GM19328 (cell line): ENCODE data around the gene AUP1.
A peak's percentile ranks its signal among the peaks of the same experiment; 100 is the strongest.

Experiments
- ATAC-seq: cut with Tn5 transposase; IDR thresholded peaks from one replicate; pipeline ENCODE4 v1.9.1; 2021; ENCODE audit warnings: mild to moderate bottlenecking, moderate library complexity; ENCODE audit not compliant: unreplicated experiment

AUP1 gene

DNA sequence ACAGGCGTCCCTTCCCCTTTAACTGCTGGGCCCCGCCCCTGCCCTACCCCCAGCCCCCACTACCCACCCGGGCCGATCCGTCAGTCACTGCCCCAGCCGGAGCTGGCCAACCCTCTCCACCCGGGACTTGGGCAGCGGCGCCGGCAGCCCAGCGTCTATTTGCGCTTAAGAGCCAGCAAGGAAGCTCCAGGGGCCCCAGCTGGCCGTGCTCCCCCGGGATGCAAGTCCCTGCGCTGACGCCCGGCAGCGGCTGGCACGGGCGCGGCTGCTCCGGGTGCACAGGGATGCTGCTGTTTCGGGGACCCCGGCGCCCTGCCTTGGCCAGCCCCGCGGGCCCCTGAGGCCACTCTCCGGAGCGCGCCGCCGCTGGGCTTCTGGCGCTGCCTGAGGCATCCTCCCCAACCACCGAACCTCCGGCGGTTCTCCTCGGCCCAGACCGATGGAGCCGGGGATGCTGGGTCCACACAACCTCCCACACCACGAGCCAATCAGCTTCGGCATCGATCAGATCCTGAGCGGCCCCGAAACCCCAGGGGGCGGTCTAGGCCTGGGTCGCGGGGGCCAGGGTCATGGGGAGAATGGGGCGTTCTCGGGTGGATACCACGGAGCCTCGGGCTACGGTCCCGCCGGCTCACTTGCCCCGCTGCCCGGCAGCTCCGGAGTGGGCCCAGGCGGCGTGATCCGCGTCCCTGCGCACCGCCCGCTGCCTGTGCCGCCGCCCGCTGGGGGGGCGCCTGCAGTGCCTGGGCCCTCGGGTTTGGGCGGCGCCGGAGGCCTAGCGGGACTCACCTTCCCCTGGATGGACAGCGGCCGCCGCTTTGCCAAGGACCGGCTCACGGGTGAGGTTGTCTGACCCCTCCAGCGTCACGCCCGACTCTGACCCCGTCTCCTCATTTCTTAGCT is 14.9 kb downstream of the AUP1 start, which contains the start of gene TLX2:
Gene TLX2 (plus strand): TSS at position 83 of the 903 bp plus-strand sequence. CDS start 357 bp downstream, at position 440.
- no peak for ATAC-seq

DNA sequence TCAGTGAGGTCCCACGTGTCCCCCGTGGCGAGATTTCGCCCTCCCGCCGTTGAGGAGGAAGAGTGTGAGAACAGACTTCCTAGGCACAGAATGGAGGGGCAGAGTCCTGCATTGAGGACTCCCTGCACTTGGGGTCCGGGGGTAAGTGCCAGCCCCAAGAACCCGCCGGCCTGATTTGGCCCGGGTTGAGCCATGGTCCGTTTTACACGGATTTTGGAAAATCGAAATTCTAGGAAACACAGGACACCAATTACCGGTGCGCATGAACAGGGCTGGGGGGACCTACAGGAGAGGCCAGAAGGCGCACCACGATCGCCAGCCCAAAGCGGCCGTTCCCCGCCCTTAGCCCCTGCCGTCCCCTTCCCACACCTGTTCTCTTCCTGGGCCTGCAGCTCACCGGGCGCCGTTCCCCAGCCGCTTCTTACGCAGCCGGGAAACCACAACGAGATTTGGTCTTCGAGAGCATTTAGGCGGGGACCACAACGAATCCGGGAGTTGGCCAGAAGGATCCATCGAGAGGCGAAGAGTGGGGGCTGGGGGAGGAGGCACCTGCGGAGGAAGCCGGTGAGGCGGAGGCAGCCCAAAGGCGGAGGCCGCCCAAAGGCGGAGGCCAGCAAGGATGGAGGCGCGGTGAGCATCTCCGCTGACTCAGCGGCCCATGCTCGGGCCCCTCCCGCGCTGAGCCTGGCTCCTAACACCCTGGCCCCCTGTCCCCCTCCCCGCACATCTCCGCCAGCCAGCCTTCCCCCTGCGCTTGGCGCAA is 15.7 kb downstream of the AUP1 start:
- ATAC-seq, result no peak

DNA sequence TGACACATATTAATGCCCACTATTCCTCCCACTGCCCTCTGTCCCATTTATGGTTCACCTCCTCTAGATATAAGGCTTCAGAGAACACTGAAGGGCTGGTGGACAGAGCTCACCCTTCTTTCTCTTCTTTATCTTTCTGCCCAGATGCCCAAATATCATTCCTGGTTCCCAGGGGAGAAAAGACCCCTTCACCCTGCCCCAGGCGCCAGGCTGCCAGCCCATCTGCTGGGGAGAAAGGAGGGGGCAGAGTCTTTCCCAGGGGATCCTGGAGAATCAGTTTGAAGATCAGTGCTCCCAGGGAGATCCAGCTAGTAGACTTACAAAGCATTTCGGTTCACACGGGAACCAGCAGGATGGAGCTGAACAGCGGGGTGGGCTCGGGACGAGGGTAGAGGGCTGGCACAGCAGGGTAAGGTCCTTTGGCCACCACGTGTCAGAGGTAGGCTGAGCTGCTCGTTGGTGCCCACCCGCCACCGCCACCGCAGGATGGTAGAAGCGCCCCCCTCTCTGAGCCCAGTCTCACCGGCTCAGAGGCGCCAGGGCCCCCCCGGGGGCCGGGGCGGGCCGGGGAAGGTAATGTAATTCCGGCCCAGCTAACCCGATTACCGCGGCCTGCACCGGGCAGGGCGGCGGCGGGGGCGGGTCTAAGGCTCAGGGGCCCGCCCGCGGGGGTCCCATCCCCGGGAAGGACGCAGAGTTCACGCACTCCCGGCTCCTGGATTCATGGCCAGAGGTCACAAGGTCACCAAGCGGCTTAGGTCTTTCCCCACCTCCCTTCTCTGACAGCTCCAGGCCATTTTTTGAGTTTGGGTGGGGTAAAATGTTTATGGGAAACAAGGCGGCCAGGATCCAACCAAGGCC is 16.5 kb downstream of the AUP1 start:
- ATAC-seq, result no peak

DNA sequence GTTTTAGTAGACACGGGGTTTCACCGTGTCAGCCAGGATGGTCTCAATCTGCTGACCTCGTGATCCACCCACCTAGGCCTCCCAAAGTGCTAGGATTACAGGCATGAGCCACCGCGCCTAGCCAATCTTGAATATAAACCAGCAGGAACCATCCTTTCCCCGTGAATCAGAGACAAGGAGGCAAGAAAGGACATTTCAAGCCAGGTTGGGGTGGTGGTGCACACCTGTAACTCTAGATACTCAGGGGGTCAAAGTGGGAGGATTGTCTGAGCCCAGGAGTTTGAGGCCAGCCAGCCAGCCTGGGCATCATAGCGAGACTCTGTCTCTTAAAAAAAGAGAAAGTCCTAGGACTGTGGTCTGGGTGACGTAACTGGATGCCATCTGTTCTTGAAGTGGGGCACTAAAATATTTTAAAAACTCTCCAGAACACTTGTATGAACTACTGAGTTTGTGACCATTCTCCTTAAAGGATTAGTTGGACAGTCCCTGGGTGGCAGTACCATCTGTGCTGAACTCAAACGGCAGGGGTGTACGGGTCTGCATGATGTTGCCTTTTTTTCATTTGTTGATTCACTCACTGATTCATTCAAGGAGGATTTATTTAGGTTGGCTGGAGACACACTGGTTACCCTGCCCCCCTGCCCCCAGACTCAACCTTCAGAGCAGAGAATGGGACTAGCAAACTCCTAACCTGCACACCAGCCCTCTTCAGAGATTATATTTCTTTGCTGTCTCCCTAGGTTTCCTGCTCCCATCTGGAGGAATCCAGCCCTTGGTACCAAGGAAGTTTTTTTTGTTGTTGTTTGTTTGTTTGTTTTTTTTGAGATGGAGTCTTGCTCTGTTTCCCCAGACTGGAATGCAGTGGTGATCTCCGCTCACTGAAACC is 18.2 kb downstream of the AUP1 start:
- ATAC-seq, result no peak

DNA sequence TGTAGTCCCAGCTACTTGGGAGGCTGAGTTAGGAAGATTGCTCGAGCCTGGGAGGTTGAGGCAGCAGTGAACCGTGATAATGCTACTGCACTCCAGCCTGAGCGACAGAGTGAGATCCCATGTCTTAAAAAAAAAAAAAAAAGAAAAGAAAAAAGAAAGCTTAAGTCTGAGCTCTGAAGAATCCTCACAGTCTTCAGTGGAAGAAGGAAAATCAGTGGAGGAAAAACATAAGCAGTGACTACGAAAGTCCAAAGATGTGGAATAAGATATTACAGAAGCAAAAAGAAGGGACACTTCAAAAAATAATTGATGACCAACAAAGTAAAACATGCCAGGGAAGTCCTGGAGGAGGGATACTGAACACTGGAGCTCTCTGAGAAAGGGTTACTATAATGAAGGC is 19.2 kb downstream of the AUP1 start:
- ATAC-seq, result no peak

DNA sequence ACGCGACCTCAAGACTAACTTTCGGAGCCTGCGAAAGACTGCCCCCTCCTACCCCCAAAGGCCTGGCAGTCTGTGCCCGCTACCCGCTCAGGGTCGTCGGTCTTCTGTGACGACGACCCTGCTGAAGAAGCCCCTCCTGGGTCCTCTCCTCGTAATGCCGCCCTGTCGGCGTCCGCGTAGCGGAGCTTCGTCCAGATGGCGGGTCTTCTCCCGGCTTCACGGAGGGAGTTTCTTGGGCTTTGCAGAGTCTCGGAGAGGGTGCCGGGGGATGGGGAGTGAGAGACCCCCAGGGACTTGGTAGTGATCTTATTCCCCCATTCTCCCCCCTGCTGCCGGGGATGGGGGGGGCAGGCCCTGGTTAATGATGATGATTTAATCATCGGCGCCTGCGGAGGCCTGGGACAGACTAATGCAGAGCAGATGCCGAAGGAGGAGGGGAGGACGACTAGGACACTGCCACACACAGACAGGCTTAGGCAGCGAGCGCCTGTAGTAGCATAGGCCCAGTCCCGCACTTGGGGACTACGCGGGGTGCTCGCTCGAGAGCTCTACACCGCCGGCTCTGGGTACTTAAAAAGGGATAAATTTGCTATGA is 21.5 kb downstream of the AUP1 start:
- peak; percentile 14 for ATAC-seq

DNA sequence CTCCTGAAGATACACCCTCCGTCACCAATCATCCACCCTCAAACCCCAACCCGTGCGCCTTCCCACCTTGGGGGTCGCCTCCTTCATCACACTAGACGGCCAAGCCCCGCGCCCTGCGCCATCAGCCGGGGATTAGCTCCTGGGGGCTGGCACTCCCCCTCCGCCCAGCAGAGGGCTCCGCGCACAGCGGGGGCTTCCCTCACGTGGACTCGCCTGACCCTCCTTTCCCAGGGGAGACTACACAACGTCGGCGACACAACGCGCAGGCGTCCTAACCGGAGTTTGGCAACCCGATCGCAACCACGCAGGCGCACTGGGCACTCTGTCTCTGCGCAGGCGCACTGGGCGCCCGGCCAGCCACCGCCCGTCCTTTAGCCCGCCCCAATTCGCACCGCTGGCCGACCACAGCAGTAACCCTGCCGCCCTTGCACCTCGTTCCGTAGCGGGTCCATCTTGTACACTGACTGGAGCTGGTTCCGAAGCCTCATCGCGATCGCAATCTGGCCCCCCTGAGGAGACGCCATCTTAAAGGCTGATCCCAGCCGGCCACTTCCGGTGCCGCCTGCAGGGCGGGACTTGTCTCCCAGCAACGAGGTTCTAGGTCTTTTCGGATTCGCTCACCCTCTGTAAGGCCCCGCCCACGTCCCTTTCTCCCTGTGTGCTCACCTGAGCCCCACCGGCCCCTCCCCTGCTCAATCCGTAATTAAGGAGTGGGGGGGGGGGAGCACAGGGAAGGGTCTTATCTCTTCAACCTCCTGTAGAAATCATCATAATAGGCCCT is 22.2 kb downstream of the AUP1 start, which contains the start of gene PCGF1:
Gene PCGF1 (minus strand): TSS at position 551 of the 781 bp plus-strand sequence. CDS start 27 bp downstream, at position 524.
- peak; percentile 80 for ATAC-seq

DNA sequence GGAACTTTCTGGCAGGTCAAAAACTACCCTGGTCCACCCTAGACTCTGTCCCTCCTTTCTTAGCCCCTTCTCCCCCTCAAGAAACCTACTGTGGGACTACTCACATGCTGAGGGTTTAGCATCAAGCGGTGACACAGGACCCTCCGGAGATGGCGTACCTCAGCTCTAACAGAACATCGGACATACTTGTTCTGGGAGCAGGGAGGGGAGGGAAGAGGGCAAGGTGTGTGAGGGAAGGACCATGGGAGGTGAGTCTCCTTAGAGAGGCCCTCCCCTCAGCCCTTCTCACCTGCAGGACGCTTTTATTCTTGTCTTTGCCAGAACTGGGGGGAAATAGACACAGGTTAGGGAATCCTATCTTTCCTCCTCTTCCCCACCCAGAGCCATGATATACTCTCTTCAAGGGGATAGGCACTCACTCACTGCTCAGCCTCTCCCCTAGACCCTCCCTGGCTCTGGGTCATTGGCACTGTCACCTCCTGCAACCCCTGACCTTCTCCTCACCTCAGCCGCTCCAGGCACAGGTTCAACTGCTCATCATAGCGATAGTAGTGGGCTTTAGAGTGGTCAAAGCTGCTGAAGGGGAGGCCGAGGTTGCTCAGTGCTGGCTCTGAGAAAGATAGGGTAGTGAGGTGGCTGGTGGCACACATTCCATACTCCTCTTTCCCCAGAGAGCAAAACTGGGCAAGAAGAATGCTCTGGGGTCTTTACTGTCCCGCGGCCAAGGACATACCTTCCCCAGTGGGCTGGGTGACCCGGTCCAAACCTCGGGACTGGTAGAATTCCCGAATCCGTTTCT is 23.9 kb downstream of the AUP1 start:
- ATAC-seq, result no peak

DNA sequence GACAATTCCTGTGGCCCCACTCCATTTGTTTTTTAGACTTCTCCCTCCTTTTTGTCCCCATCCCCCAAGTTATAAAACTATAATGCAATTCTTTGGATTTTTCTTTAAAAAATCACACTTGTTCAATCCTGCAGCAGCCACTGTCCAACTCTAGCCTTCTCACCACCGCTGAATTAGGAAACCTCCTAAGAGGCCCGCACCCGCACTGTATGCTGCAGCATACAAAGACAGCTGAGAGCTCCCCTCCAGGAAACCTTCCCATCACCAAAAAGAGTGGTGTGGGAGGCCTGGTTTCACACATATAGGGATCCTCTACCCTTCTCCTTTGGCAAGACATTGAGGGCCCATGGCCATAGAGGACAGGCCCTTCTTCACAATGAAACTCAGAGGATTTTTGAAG is 24.9 kb downstream of the AUP1 start:
- no peak for ATAC-seq

DNA sequence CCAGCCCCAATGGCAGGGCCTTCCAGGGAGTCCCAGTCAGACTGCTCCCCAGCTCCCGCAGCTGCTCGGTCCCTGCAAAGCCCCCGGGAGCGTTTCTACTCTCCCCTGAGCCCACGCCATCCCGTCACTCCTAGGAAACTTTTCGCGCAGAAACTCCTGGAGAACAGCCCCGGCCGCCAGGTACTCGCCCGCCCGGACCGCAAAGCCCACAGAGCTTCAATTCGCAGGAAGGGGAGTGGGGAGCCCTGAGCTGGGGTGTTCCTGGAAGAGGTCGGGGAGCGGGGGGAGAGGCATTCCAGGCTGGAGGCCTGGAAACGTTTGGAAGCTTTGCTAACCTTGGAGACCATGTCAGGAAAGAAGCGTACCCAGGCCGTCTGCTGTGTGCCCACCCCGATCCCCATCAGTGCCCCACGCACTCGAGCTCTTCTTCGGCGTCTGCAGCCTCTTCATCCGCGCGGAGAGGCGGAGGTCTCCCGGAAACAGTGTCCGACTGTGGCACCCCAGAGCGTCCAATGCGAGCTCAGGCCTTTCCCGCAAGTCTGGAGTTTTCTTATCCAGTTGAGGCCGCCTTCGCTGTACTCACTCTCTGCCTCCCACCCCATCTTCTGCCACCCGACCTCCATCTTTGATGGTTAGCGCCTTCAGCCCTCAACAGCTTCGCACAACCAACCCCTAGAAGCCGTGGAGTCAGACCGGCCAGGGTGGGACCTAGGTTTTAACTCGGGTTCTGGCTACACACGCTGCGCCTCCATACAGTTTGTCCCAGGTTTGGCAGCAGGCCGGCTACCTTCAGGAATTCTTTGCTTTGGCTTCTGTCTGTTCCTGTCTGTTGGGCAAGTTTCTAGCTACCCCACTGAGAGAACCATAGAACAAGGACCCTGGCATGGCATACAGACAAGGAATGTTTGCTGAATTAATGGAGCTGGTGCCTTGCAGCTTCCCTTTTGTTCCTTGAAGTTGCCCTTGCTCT is 25.7 kb downstream of the AUP1 start:
- no peak for ATAC-seq

DNA sequence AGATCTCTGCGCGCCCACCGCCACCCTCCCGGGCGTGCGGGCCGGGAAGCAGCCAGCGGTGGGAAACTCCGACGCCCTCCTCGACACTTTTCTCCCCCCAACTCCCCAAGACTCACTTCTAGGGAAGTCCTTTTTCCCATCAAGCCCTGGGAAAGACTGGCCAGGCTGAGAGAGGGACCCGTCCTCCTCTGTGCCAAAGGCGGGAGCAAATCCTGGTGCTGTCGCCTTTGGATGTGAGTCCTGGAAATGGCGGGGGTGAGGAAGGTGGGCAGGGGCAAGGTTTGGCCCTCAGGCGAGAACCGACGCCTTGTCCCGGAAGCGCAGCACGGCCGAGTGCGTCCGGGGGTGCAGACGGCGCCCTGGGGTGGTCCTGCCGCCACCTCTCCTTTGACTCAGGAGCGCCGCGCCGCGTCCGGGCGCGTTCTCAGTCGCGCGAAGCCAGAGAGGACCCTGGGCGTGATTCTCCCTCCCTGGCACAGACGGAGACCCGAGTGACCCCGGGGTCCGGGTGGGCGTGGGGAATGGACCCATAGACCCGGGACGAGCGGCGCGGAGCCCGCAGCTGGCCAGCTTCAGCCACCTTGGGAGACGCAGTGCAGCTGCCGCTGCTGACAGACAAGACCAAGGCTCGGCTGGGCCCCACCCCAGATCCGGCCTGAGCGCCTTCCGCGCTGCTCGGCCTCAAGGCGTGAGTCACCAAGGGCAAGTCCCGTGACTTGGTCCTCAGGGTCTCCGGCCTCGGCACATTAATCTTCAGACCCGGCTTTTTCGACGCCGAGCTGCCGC is 26.6 kb downstream of the AUP1 start:
- ATAC-seq, result no peak

DNA sequence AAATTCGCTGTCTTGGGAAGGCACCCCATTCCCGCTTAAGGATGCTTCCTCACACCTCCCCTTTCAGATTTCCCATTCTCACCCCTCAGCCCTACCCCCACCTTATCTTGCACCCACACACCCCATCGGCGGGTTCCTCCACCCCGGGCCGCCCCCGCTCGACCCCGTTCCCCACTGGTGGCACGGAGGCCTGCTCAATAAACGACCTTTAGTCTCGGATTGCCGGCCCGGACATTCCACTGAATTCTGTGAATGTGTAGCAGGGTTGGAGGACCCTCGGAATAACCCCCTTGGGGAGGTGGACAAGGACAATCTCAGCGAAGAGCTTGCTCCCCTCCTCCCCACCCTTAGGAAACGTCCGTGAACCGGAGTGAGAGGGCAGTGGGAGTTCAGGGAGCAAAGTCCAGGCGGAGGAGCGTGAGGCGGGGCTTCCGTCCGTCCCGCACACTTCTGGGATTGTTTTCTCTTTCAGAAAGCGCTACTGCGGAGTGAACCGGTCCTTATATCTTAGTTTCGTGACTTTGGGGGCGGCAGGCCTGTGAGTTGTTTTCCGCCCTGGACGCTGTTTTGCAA is 27.3 kb downstream of the AUP1 start:
- ATAC-seq, result no peak

DNA sequence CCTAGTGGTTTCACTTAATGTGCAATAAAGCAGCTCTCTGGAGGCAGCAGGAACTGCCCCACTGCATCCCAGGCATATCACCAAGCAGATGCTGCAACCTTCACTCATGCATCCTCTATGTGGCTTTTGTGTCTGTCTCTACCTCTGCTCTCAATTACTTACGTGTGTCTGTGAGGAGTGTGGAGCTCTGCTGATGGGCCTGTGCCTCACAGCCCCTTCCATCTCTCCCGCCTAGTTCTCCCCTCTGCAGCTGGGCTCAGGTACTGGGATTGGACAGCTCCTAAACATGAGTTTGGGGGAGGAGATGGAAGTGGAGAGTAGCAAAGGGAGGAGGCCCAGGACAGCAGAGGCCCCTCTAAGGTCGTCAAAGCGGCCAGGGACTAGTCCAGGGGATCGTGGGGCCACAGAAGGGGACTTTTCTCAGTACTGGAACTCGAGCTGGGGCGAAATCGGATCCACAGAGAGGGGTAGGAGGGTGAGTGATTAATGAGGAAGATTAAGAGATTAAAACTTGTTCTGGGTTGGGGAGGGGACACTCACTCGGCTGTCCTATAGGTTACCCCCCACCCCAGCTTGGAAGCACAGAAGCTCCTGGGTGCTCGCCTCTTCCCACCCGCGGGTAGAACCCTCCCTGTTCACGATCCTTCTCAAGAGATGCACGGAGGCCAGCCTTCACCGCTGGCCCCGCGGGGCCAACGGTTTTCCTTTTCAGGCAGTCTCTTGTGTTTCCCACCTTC is 28.0 kb downstream of the AUP1 start:
- no peak for ATAC-seq

DNA sequence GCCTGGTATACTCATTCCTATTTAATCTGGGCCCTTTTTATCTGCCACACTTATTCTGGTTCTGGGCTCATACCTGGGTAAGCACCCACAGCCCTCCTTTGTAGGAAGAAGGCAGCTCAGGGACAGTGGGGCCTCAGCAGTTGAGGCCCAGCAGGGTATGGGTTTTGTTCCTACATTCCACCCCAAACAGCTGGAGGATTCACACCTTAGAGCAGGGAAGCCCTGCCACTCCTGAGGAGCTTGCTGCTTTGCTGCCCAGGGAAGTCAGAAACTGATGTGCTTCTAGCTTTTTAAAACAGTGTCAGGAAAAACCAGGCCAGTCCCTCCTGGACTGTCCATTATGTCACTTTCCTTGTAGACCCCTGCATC is 28.9 kb downstream of the AUP1 start:
- ATAC-seq, result no peak

DNA sequence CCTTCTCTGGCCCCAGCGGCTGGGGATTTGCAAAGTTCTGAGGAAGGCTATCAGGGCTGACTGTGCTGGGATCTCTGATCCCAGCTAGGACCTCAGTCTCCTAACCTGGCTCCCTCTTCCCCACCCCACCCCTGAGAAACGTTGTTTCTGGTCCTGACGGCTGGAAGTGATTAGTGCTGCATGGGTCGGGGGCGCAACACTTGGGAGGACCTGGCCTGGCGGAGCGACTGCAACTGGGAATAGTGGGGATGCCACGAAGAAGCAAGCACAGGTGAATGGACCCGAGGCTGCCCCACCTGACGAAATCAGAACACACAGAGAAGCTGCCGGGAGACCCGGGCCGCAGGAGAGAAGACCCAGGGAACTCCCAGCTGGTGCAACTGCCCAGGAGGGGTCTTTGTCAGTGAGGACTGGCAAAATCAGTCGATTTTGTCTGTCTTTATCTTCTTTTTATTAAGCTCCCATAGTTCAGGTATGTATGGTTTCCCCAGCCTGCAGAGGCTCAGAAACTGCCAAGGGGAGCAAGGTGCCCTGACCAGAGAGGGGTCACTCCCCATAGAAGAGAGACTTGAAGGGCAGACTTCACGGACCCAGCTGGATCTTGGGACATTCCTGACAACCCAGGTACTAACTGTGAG is 29.4 kb downstream of the AUP1 start:
- no peak for ATAC-seq
